Raji (cell line): ENCODE data around the gene RIN1.

Source experiments
- POLR2A ChIP-seq: IDR thresholded peaks from 2 replicates; pipeline ENCODE4 v1.6.1; 2011; ENCODE audit warnings: low read depth, low read length, control low read depth; ENCODE audit not compliant: insufficient read depth

RIN1 gene

DNA sequence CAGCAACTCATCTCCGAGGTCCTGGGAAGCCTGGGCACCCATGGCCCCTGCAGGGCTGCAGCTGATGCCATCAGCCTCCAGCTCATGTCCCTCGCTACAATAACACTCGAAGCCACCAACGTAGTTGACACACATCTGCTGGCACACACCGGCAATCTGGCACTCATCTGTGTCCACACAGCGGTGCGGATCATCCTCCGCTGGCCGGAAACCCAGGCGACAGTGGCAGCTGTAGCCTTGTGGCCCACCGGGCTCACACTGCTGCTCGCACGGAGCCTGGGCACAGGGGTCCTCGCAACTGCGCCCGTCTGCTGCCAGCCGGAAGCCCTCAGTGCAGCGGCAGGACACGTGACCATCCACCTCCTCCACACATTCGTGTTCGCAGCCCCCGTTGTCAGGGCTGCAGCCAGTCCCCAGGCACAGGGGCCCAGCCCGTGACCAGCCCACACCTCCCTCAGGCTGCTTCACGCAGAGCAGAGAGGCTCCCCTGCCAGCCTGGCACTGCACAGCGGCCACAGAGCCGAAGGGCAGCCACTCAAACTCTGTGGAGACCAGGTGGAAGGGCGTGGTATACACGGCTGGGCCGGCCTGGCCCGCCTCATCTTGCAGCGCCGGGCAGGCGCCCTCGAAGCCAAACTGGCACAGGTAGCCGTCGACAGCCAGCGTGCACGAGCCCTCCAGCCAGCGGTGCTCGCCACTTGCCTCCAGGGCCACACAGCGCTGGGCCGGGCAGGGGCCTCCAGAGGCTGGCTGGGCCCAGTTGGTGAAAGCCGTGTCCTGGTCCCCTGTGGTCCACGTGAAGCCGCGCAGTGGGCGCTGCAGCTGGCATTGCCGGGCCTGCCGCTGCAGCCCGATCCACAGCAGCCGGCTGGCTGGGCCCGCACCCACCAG, 20.1 kb downstream of the RIN1 start:
- TF ChIP-seq POLR2A = no peak

DNA sequence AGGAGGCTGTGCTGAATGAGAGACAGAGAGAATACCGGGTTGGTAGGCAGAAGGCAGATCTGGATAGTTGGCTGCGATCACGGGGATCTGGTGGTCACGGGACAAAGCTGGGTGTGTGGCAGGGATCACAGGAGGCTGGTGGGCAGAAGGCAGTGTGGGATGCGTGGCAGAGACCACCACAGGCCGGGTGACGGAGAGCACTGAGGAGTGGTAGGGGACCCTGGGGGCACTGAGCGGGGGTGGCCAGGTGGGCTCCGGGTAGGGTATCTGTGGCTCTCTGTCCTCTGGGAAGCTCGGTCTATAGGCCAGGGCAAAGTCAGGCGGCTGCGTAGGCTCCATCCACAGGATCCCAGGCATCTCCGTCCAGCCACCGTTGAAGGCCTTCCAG, 20.7 kb downstream of the RIN1 start:
- no peak for TF ChIP-seq POLR2A

DNA sequence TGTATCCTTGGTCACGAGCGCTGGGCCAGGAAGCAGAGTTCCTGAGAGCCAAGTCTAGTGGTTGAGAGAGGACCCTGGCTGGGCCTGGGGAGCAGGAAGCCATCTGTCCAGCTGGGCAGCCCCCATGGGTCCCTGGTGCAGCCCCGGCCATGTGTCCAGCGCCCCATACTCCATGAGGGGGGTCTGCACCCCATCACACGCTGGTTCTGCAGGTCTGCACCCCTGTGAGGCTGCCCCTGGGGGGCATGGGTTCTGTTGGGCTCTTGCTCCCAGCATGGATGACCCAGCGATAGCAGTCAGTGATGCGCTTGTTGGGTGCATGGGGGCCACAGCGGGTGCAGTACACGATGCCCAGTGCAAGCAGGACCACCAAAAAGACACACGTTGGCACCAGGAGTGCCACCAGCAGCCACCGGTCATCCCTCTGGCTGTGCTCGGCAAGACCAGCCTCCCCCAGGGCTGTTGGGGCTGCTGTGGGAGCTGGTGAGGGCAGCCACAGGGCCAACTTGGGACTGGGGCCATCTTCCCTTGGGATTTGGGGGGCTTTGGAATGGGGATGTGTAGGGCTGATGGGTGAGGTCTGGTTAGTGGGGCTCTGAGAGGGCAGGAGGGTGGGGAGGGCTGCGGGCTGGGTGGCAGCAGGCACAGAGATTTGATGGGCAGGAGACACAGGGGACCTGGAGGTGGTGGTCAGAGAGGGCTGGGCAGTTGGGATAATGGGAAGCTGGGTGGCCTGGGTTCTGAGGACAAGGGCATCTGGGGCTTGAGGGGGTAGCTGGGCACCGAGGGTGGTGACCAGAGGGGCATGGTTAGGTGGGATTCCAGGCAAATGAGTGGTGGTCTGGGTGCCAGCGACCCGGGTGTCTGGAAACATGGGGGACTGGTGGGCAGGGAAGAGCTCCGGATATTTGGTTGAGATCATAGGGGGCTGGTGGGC, 21.4 kb downstream of the RIN1 start:
- TF ChIP-seq POLR2A = no peak

DNA sequence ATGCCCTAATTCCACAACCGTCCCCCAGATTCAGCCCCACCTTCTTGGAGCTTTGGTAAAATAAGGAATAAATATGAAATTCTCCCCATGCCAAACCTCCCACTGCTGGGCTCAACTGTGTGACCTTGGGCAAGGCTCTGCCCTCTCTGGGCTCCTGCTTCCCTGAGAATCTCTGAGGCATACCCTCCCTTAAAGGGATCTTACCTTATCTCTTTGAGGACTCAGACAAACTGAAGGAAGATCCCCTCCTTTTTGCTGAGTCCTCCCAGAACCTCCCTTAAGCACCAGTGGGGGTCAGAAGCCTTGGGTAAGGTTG, 22.1 kb downstream of the RIN1 start:
- TF ChIP-seq POLR2A = no peak

DNA sequence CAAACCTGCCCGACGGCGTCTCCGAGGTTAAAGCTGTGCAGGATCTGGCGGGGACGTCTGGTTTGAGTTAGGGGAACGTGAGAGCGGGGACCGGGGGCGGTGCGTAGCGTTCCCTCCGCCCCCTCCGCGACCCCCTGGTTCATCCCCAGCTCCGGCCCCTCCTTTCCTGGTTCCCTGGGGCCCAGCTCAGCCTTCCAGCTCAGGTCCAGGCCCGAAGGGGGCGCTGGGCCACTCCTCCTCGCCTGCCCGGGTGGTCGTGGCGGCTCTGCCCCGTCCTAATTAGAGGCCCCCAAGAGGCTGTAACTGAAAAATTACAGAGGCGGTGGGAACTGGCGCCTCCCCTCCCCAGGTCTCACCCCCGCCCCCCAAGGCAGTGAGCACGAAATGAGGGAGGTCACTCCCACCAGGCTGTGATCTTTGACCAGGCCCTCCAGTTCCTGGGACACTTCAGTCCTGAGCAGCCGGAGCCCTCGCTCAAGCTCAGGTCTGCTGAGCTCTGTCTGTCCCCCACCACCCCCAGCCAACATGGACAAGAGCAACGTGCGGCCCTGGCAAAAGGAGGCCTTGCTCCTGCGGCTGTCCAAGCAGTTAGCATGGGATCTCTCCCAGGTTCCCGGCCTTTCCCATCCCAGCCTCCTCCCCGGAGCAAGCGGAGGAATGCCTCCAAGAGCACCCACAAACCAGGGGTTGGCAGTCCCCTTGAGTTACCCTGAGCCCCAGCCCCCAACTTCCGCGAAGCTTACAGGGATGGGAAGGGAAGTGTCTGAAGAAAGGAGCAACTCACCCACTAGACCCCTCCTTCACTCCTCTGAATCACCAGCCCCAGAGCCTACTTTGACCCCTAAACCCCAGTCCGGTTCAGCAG, 22.7 kb downstream of the RIN1 start:
- TF ChIP-seq POLR2A = no peak

DNA sequence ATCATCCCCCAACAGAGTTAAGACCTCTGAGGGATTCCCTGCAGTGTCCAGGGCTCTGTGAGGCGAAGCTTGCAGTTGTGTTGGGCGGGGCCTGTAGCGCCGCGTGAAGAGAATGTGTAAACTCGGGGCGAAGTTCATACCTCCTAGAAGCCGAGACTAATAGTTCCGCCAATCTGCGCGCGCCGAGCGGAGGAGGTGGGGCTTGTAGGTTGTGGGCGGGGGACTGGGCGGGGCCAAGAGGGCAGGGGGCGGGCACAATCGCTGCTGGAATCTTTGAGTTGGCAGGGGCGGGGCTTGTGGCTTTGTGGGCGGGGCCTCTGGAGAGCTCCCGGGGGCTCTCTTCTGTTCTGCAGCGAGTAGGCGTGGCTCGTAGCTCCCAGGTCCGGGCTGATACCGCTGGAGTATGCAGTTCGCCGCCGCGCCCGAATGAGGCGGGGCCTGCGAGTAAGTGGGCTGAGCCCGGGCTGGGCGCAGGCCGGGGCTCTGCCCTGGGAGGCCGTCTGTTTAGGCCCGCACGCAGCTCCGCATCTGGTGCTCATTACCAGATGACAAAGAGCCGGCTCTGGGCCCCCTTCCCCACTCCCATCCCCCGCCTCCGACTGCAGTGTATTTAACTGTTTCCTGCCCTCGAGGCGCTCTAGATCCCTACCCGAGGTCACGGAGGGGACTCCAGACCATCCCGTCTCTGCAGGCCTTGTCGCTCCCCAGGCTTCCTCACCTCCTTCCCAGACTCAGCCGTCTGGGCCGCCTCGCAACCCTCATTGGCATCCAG, 23.5 kb downstream of the RIN1 start:
- TF ChIP-seq POLR2A = no peak; the same call in 1 of the 2 replicates

DNA sequence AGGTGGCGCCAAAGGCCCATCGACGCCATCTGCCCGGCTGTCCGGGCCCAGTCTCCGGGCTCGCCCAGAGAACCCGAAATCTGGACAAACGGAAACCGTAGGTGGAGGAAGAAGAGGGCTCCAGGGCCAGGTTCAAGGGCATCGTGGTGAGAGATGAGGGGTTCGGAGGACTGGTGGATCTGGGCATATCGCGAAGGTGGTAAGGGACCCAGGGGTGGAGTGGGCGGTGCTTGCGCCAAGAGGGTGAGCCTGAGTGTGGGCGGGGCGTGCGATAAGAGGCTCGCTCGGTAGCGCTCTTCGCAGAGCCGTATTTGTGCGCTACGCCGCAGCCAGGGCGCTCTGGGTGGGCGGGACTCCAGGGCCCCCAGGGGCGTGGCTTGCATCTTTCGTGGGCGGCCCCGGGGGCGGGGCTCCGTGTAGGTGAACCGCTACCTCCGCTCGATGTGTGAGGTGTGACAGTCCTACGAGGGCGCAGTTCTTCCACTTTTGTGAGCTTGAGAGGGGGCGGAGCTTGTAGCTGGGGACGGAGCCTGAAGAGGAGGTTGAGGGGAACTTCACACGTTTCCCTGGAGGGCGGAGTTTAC, 24.2 kb downstream of the RIN1 start:
- TF ChIP-seq POLR2A = peak; percentile 52

DNA sequence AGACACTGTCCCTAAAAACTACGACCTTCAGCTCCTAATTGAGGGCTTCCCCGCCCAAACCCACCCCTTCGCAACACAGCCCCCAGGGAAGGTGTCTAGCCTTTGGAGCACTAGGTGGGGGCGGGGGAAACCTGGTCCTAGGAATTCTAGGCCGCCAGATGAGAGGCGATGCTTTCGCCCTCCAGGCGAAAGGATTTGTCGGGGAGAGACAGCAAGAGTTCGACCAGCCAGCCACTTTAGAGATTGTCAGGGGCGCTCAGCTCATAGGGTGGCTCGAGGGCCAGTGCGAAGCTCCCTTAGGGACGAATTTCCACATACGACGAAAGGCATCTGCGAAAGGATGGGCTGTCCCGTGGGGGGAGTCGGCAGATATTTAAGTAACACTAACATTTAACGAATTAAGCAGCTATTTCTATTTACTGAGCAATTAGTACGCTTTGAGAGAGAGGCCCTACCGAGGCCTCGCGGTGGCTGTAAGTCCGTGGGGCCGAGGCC, 24.7 kb downstream of the RIN1 start:
- TF ChIP-seq POLR2A = no peak

DNA sequence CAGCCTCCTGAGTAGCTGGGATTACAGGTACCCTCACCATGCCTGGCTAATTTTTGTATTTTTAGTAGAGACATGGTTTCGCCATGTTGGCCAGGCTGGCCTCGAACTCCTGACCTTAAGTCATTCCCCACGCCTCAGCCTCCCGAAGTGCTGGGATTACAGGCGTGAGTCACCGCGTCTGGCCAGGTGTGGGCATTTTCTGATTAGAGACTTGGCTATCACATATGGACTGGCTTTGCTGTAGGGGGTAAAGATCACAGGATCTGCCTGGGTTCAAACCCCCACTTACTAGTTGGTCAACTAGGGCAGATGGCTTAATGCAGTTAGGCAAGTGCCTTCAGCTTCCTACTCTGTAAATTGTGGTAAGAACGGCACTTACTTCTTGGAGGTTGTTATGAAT, 25.9 kb downstream of the RIN1 start:
- no peak for TF ChIP-seq POLR2A

DNA sequence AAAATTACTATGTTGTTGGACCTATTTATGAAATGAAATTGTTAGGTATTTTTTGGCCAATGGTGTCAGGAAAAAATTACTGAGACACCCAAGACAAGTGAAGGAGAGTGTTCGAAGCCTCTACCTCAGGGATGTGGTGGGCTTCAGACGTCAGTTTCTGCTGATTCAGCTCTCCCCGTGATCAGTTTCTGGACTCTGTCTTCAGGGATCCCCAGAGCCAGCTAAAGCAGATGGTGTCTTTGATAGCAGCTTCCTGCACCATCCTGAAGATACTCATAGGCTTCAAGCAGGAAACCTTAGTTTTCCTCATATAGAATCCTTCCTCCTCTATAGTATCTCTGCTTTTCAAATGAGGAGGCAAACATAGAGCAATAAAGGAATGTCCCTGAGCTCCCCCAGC, 26.8 kb downstream of the RIN1 start:
- no peak for TF ChIP-seq POLR2A

DNA sequence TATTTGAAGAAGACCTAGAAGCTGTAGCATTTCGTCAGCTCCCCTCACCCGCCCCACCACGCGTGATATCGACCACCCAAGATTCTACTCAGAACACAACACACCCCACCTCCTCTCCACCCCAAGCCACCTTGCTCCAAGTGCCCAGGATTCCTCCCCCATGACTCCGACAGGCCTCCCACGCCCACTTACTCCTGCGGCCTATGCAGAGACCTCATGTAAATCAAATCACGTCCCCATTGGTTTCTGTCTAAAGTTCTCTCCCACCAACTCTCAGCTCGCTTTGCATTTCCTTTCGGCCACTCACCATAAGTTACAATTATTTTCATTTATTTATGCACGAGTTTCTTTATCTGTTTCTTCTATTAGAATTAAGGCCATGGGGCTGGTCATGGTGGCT, 33.6 kb downstream of the RIN1 start:
- no peak for TF ChIP-seq POLR2A

DNA sequence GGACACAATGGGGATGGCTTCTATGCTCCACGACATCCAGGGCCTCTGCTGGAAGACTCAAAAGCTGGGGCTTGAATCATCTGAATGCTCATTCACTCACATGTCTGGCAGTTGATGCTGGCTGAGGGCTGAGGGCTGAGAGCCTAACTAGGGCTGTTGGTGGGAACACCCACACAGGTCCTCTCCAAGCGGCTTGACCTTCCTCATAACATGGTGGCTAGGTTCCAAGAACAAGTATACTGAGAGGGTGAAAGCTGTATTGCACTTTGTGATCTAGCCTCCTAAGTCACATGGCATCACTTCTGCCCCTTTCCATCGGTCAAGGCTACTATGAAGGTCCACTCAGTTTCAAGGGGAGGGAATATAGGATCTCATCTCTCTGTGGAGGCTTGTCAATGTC, 37.0 kb downstream of the RIN1 start:
- TF ChIP-seq POLR2A = no peak

DNA sequence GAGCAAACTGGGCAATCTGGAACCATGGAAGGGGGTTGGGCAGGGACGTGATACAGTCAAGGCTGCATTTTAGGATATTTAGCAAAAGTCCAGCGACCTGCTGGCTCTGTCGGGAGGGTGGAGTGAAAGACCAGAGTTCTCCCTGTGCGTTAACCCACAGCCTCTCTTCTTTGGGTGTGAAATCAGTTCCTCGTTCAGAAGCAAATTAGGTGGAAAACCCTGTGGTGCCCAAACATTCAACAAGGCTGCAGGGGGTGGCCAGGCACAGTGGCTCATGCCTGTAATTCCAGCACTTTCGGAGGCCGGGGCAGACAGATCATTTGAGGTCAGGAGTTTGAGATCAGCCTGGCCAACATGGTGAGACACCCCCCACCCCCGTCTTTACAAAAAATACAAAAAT, 38.6 kb downstream of the RIN1 start:
- TF ChIP-seq POLR2A = no peak
